Endothelial cell of umbilical vein (primary cell): Measurements from ENCODE around the gene NF1. TPM values are rescaled to one million over a fixed set of nuclear protein-coding genes. Genes with fewer than 3 reads are reported as not detected.

Experiments
- BruUV-seq: library from RNA; stranded (reverse); fragments of 400-500 nt; replicated peaks from 2 replicates; lab custom pipeline; 2021; lab: Mats Ljungman, UMichigan
- CTCF ChIA-PET: fragments of 300-600, 350-600 bp; sonication (Branson Sonifier 250); formaldehyde crosslinking; loops from one replicate; lab custom pipeline; 2021; ENCODE audit warnings: antibody characterized with exemption, inconsistent platforms; lab: Charles Lee
- POLR2A ChIA-PET: fragments of 300-600, 350-600 bp; sonication (Branson Sonifier 250); formaldehyde crosslinking; loops from one replicate; lab custom pipeline; 2021; ENCODE audit warnings: antibody characterized with exemption, inconsistent platforms; lab: Charles Lee
- DNase-seq: peaks from one replicate; pipeline ENCODE4 v3.0.0-alpha.2; 2011; ENCODE audit warnings: low read depth, low spot score
- FAIRE-seq: peaks from 2 replicates; lab custom pipeline; 2011; peaks lifted over from hg19 to GRCh38; lab: Jason Lieb, UNC
- H2AFZ ChIP-seq: 2 replicates; pipeline ENCODE4 v1.6.0; 2012; ENCODE audit warnings: low read depth, low read length, control low read depth, inconsistent platforms
- H3K27ac ChIP-seq: 2 replicates; pipeline ENCODE4 v1.5.1; 2011; ENCODE audit warnings: low read depth, mild to moderate bottlenecking, control low read depth, low read length, moderate library complexity; ENCODE audit not compliant: insufficient read depth
- H3K27me3 ChIP-seq, 2 experiments: 2 replicates each; pipeline versions ENCODE4 v1.6.0 to v1.6.1; 2011; ENCODE audit warnings: low read length in 2 of 2, mixed read lengths in 1 of 2; ENCODE audit not compliant: control insufficient read depth in 2 of 2, insufficient read depth in 2 of 2
- H3K36me3 ChIP-seq, 2 experiments: 2 replicates in 1 of 2; 3 replicates in 1 of 2; pipeline ENCODE4 v1.5.1; 2011; ENCODE audit warnings: low read length in 2 of 2, mild to moderate bottlenecking in 1 of 2, moderate library complexity in 1 of 2; ENCODE audit not compliant: control insufficient read depth in 2 of 2, insufficient read depth in 2 of 2; ENCODE audit errors: extremely low read depth in 1 of 2
- H3K4me1 ChIP-seq: 3 replicates; pipeline ENCODE4 v1.5.1; 2011; ENCODE audit warnings: mild to moderate bottlenecking, low read length; ENCODE audit not compliant: control insufficient read depth, insufficient read depth; ENCODE audit errors: extremely low read depth
- H3K4me2 ChIP-seq: 2 replicates; pipeline ENCODE4 v1.6.1; 2011; ENCODE audit warnings: low read length, control low read depth, mixed read lengths; ENCODE audit not compliant: insufficient read depth
- H3K4me3 ChIP-seq, 3 experiments: fragments of 200-600 bp in 1 of 3; sonication (generic), shearing (Covaris generic) in 1 of 3; replicated peaks in 1 of 3; 2 replicates each; pipeline ENCODE4 v1.5.1; 2011 to 2016; ENCODE audit warnings: control low read depth in 3 of 3, low read length in 3 of 3, mild to moderate bottlenecking in 2 of 3, inconsistent platforms in 1 of 3, low read depth in 1 of 3, moderate library complexity in 1 of 3; ENCODE audit not compliant: insufficient read depth in 1 of 3
- H3K79me2 ChIP-seq: 2 replicates; pipeline ENCODE4 v1.6.0; 2012; ENCODE audit warnings: low read length, inconsistent platforms; ENCODE audit not compliant: control insufficient read depth, insufficient read depth
- H3K9ac ChIP-seq: replicated peaks from 2 replicates; pipeline ENCODE3; 2011; ENCODE audit warnings: low read length, control low read depth; ENCODE audit not compliant: insufficient read depth; ENCODE audit errors: extremely low read depth
- H3K9me1 ChIP-seq: replicated peaks from 3 replicates; pipeline ENCODE4 v1.6.0; 2011; ENCODE audit warnings: mild to moderate bottlenecking, low read length; ENCODE audit not compliant: control insufficient read depth, insufficient read depth; ENCODE audit errors: extremely low read depth
- H3K9me3 ChIP-seq: replicated peaks from 2 replicates; pipeline ENCODE4 v1.5.1; 2012; ENCODE audit warnings: low read length, inconsistent platforms; ENCODE audit not compliant: control insufficient read depth, insufficient read depth
- H4K20me1 ChIP-seq: replicated peaks from 2 replicates; pipeline ENCODE3; 2011; ENCODE audit warnings: mild to moderate bottlenecking, low read length; ENCODE audit not compliant: control insufficient read depth, insufficient read depth; ENCODE audit errors: extremely low read depth
- EZH2 ChIP-seq: IDR thresholded peaks from 2 replicates; pipeline ENCODE4 v1.6.1; 2012; ENCODE audit warnings: borderline replicate concordance, low read depth, mild to moderate bottlenecking, moderate library complexity, low read length, inconsistent platforms; ENCODE audit not compliant: severe bottlenecking
- FOS ChIP-seq: IDR thresholded peaks from 2 replicates; pipeline ENCODE4 v1.6.1; 2011; ENCODE audit warnings: mild to moderate bottlenecking, low read length, moderate library complexity, borderline replicate concordance; ENCODE audit not compliant: insufficient read depth
- GATA2 ChIP-seq: IDR thresholded peaks from 2 replicates; pipeline ENCODE4 v1.7.0; 2011; ENCODE audit warnings: low read depth, mild to moderate bottlenecking, moderate library complexity, mixed read lengths, low read length; ENCODE audit not compliant: insufficient read length, insufficient read depth
- JUN ChIP-seq: IDR thresholded peaks from 2 replicates; pipeline ENCODE4 v1.6.1; 2011; ENCODE audit warnings: borderline replicate concordance, low read depth; ENCODE audit not compliant: insufficient read length, insufficient read depth
- MYC ChIP-seq: IDR thresholded peaks from one replicate; pipeline ENCODE4 v1.6.1; 2011; ENCODE audit warnings: mild to moderate bottlenecking, low read depth, low read length
- POLR2A ChIP-seq: IDR thresholded peaks from 2 replicates; pipeline ENCODE4 v1.6.1; 2012; ENCODE audit warnings: low read depth, mild to moderate bottlenecking, control low read depth, low read length
- POLR2AphosphoS5 ChIP-seq: IDR thresholded peaks from 2 replicates; pipeline ENCODE4 v1.6.1; 2012; ENCODE audit warnings: low read depth, mild to moderate bottlenecking, control low read depth, low read length, moderate library complexity; ENCODE audit not compliant: insufficient read depth
- dilution Hi-C: fragments of 300-500 bp; cut with MboI; formaldehyde crosslinking; loops from one replicate; pipeline ENCODE4 v1.15.0; 2019; ENCODE audit warnings: low sequenced_read_pairs; ENCODE audit not compliant: extremely low pct_ligation_motif_present
- intact Hi-C: fragments of 100-400 bp; cut with micrococcal nuclease; formaldehyde crosslinking; loops from one replicate; pipeline ENCODE4 v1.10.0; 2022
- polyA plus RNA-seq, 4 experiments: library from polyadenylated mRNA; depleted of rRNA in 3 of 4; stranded (reverse) in 3 of 4; unstranded in 1 of 4; fragments of >200 nt; gene quantifications; 2 replicates each; pipeline versions ENCODE4 v1.2.1 to v1.2.3, GENCODE V29; 2011 to 2012; ENCODE audit warnings: missing spikeins in 1 of 4
- total RNA-seq: library from RNA; stranded (reverse); gene quantifications from 2 replicates; pipeline ENCODE4 v1.2.3, GENCODE V29; 2021
- TF ChIP-seq, protein P1 (sequence below), 2 donors: IDR thresholded peaks; 1 replicate in 1 of 2; 2 replicates in 1 of 2; pipeline ENCODE4 v1.5.1; 2011; ENCODE audit warnings: low read length in 2 of 2, mild to moderate bottlenecking in 2 of 2, moderate library complexity in 2 of 2, control low read depth in 1 of 2, inconsistent platforms in 1 of 2, low read depth in 1 of 2; ENCODE audit not compliant: insufficient read depth in 1 of 2; ENCODE audit errors: extremely low read depth in 1 of 2
- TF ChIP-seq, protein P2 (sequence below): IDR thresholded peaks from 2 replicates; pipeline ENCODE4 v1.6.1; 2011; ENCODE audit not compliant: insufficient read depth, insufficient read length

Gene NF1
- total and polyA plus RNA-seq, 2 donors (not counting 3 experiments of a cell fraction or from before 2014, with no cell fraction given) = 13.7 to 42.4 TPM

DNA sequence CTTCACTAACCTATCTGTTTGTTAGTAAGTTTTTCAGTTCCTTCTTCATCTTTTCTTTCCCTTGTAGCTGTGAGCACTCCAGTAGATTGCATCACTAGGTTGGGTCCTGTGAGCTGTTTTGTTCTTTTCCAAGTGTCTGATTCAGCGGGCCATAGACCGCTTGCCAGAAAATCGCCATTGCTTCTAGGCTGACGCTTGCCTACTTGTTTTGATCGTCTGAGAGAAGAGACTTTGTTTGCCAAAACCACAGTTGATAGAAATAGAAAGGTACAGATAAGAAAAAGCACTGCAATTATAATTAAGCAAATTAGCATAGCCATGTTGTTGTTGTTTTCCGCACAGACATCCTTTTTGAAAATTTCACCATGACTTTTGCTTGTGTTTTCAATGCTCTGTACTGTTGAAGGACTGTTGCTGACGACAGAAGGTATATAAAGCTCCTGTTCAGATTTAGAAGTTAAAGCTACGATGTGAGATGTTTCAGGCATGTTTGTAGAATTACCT is 223.6 kb downstream of the NF1 start:
- Histone ChIP-seq H3K27me3 (no peaks in the 10 kb centered on the region), H3K79me2 (no peaks in the 10 kb centered on the region), H3K9ac (no peak overlapping the region), H3K4me2 (no peak overlapping the region), H4K20me1 (no peaks in the 10 kb centered on the region), H3K9me1 (no peaks in the 10 kb centered on the region), H3K4me1 (peaks cover 24% of the 10 kb centered on the region), H3K9me3 (no peaks in the 10 kb centered on the region), H2AFZ (no peak overlapping the region), H3K4me3 (no peak overlapping the region), H3K27ac (no peak overlapping the region), H3K36me3 (no peaks in the 10 kb centered on the region)
- ChIA-PET CTCF (interaction anchor here (1.4 kb wide), 1 partner anchor 10 kb away, joined by 3 read pairs; no protein-coding TSS in a partner anchor), POLR2A (no interaction called here)
- intact Hi-C loops (no loop called here), dilution Hi-C loops (no loop called here)
- no TSS peak for BruUV-seq
- DNase-seq = peak; percentile 4
- no peak for FAIRE-seq
- TF ChIP-seq MYC (no peak), GATA2 (no peak), EZH2 (no peak), FOS (no peak), POLR2A (no peak), JUN (no peak), POLR2AphosphoS5 (no peak)
- TF ChIP-seq, protein P1, sequence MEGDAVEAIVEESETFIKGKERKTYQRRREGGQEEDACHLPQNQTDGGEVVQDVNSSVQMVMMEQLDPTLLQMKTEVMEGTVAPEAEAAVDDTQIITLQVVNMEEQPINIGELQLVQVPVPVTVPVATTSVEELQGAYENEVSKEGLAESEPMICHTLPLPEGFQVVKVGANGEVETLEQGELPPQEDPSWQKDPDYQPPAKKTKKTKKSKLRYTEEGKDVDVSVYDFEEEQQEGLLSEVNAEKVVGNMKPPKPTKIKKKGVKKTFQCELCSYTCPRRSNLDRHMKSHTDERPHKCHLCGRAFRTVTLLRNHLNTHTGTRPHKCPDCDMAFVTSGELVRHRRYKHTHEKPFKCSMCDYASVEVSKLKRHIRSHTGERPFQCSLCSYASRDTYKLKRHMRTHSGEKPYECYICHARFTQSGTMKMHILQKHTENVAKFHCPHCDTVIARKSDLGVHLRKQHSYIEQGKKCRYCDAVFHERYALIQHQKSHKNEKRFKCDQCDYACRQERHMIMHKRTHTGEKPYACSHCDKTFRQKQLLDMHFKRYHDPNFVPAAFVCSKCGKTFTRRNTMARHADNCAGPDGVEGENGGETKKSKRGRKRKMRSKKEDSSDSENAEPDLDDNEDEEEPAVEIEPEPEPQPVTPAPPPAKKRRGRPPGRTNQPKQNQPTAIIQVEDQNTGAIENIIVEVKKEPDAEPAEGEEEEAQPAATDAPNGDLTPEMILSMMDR (IDR thresholded peaks at IDR 0.05; ENCODE audit: extremely low read depth in 1 of 2, insufficient read depth in 1 of 2, low read depth in 1 of 2, low read length in 2 of 2) = no peak
- TF ChIP-seq, protein P2, sequence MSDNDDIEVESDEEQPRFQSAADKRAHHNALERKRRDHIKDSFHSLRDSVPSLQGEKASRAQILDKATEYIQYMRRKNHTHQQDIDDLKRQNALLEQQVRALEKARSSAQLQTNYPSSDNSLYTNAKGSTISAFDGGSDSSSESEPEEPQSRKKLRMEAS = no peak
